Activated CD8-positive, alpha-beta memory T cell treated with anti-CD3 and anti-CD28 coated beads, Interleukin-2, amount 50 U/mL, for 1 hour (primary cell): Measurements from ENCODE around the gene KMT2D.
"Not testable (repeated sequence)": the region's sequence is repeated elsewhere in the genome, so short reads cannot be mapped to it uniquely, and the experiment has no call there.

Experiments
- DNase-seq: peaks from one replicate; pipeline ENCODE4 v3.0.0-alpha.2; 2020; ENCODE audit errors: extremely low read depth

The KMT2D gene

DNA sequence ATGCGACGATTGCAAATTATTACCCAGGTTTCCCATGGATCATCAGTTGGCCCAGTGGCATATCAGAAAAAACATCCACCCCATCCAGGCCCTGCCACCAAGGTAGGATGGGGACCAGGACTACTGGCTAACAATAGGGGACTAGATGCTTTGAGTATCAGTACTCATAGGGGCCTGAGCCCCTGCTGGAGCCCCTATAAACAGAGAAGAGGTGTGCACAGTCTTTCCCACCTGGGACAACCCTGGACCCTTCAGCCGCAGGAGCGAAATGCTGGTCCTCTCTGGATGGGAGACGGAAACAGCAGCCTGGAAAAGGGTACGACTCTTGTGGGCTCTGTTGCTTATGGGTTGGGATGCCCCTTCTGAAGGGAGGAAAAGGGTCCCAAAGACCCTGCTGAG, 28.3 kb upstream of the KMT2D start:
- no peak for DNase-seq

DNA sequence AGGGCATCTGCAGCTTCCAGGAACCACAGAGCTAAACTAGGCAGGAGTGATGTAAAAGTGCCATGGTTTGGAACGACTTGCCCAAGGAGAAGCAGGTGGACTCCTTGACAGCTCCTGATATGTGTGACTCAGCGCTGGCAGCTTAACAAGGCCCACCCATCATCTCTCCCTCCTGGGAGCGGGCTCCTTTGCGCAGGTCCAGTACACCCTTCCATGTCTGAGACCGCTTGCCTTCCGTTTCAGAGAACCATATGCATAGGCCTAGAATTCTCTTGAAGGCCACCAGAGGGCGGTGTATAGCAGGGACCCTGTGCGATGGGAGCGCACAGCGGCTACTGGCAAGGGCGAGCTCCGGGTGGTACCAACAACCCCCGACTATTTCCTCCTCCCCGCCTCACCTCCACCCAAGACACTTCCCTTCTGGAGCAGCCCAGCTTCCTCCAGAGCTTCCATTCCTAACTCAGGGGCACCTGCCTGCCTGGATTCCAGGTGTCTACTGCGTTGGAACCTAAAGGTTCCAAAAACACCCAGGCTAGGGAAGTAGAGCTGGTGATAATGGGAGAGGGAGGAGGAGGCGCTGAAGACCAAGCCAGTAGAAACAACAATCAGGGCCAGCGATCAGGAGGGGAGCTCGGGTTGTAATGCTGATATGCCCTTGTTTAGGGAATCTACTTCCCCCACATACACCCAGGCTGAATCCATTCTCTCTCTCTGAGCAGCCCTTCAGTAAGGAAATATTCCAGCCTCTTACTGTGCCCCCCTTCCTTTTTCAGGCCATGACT, 27.7 kb upstream of the KMT2D start:
- peak; percentile 40 for DNase-seq

DNA sequence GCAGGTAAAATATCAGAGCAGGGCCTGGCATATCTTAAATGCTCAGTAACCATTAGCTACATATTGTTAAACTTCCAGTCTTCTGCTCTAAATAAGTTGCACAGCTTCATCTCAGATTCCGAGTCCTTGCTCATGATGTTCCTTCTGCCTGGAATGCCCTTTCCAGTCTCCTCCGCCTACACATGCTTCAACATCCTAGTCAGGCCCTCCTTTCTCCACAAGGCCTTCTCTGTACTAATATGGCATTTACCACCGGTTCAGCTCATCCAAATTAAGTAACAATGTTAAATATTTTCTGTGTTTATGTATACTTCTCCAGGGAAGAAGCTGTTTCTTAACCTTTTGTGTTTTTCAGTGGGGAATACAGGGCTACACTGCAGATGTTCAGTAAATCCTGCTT, 25.5 kb upstream of the KMT2D start:
- no peak for DNase-seq

DNA sequence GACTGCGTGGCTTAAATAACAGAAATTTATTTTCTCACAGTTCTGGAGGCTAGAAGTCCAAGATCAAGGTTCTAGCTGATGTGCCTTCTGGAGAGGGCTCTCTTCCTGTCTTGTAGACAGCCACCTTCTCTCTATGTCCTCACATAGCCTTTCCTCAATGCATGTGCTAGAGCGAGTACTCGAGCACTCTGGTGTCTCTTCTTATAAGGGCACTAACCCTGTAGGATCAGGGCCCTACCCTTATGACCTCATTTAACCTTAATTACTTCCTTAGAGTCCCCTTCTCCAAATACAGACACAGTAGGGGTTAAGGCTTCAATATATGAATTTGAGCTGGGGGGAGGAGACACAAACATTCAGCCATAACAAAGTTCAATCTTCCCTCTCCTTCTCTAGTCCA, 23.8 kb upstream of the KMT2D start:
- DNase-seq: no peak

DNA sequence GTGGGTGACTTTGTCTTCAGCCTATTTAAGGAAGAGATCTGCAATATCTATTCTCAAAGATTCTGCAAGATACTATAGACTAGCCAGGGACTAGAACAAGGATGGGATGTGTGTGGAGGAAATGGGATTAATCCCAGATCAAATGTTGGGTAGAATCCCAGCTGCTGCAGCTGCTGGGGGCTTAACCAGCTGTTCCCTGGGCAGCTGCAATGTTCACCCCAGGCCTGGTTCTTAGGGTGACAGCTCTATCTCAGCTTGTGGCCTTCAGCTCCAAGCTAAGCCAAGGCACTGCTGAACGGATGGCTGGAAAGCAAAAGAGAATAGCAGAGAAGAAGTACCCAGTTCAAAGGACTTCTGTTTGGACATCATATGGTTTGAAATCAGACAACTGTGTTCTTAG, 19.2 kb upstream of the KMT2D start:
- no peak for DNase-seq

DNA sequence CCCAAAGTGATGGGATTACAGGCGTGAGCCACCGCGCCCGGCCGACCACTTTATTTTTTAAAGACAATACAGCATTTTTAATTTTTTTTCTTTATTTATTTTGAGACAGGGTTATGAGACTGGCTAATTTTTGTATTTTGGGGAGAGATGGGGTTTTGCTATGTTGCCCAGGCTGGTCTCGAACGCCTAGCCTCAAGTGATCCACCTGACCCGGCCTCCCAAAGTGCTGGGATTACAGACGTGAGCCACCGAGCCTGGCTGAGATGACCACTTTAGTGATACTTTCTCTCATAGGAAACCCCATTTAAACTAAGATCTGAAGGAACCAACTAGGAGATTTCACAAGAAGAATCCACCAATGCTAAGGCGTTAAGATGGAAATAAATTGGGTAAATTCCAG, 10.4 kb upstream of the KMT2D start:
- no peak for DNase-seq

DNA sequence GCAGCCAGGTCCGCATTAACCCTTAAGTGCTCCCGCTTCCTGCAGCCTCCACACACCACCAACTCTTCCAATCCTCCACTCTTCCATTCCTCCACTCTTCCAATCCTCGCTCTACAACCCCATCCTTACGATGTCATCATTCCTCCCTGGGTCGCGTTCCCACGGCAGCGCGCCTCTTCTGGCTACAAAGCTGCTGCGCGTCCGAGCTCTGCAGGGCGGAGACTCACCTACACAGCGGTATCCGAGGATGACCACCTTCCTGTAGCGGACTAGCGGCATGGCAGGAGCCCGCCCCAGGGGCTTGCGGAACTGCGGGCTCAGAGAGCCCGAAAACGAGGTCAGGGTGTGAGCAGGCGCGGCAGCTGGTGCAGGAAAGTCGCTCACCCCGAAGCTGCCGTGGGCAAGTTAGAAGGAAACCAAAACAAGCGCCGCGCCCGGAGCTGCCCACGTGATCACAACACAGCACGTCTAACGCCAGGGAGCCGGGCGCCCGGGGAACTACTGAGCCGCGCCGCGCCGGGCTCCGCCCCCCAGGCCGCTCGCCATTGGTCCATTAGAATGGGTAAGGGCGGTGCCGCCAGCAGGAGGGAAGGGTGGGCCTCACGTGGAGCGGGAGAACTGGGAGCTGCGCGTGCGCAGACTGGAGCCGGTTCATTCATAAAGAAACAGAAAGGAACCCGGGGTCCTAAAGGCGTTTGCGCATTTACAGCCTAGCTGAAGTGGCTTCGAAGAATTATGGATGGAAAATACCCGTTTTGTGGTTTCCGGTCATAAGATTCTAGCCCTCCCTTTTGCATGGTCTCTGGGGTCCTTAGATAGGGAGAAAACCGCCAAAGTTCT, 9.1 kb upstream of the KMT2D start, which contains the start of gene RHEBL1:
TSS of gene RHEBL1 (minus strand) at position 473 of the 840 bp plus-strand sequence. CDS start at position 279, 194 bp downstream.
- peak; percentile 95 for DNase-seq

DNA sequence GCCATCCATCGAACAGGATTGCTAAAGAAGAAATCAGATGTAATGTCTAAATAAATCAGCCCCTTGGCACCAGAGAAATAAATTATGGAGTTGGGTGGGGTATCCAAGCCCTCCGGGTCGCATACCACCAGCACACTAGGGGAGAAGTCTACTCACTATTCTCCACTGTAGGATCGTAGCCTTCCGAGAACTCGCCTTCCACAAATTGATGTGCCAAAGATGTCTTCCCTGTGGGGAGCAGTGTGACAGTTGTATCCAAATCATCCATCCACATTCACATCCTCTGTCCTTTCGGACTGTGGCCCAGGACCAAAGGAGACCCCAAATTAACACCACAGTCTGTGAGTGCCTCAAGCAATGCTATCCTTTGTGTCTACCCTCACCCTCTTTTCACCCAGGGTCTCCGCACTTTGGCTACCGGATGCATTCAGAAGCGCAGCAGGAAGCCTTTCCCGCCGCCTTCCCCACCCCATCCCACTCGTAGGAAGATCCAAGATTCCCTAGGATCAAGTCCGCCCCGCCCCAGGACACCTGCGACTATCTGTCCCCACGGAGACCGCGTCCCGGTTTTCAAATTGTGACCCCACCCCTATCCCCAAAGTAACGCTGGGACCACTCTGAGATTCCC, 8.4 kb upstream of the KMT2D start:
- no peak for DNase-seq

DNA sequence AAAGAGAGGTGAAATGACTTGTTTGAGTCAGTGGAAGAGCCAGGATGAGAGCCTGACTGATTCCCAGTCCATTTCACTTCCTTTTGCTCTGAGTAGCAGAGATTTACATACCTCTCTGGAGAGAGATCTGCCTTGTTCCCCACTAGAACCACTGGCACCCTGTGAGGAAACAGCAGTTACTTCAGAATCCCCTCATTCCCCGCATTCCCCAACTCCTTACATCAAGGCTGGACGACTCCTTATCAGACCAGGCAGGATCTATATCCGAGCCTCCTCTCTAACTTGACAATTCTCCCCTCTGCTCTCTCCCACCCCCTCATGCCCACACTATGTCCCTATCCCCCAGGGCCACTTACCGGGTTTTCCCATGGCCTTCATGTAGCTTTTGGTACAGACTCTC, 5.5 kb upstream of the KMT2D start:
- DNase-seq: no peak

DNA sequence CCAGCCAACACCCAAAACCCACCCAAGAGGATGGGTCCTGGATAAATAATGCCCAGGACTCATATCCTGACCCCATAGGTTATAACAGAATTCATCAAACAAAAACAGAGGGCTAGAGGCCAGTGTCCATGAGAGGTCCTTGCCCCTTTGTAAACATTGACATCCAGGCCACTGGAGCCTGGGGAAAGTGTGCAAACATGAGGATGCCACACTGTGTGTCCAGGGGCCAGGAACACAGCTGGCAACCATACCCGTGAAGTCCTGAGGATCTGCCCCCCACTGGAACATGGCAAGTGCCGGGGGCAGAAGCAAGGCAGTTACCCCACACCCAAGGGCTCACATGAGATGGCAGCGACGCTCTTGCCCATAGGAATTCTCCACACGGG, 4.2 kb upstream of the KMT2D start:
- DNase-seq: no peak

DNA sequence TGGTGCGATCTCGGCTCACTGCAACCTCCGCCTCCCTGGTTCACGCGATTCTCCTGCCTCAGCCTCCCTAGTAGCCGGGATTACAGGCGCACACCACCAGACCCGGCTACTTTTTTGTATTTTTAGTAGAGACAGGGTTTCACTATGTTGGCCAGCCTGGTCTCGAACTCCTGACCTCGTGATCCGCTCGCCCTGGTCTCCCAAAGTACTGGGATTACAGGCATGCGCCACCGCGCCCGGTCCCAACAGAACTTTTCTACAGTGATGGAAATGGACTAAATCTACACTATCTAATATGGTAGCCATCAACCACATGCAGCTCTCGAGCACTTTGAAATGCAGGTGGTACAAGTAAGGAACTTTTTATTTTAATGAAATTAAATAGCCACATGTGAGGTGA, 1.3 kb upstream of the KMT2D start:
- DNase-seq: not testable (repeated sequence)

DNA sequence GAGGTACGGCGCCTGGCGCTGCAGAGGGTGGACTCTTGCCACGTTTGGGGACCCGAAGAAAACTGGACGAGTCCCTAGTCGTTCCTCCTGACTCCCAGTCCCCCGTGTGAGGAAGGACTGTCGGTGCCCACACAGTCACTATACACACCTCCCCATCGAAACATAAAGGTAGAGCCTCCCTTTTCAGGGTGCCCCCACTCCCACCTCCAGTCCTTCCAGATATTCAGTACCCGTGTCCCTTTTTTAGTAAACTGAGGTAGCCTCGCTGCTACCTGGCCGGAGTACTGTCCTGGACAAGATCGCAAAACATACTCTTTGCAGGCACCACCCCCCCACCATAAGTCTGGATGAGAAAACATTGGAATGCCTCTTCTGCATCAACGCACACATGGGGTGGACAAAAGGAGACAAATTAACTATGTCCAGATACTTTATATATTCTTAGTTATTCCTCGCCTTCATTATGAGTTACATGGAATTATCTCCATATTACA, 610 bp upstream of the KMT2D start:
- DNase-seq: no peak

DNA sequence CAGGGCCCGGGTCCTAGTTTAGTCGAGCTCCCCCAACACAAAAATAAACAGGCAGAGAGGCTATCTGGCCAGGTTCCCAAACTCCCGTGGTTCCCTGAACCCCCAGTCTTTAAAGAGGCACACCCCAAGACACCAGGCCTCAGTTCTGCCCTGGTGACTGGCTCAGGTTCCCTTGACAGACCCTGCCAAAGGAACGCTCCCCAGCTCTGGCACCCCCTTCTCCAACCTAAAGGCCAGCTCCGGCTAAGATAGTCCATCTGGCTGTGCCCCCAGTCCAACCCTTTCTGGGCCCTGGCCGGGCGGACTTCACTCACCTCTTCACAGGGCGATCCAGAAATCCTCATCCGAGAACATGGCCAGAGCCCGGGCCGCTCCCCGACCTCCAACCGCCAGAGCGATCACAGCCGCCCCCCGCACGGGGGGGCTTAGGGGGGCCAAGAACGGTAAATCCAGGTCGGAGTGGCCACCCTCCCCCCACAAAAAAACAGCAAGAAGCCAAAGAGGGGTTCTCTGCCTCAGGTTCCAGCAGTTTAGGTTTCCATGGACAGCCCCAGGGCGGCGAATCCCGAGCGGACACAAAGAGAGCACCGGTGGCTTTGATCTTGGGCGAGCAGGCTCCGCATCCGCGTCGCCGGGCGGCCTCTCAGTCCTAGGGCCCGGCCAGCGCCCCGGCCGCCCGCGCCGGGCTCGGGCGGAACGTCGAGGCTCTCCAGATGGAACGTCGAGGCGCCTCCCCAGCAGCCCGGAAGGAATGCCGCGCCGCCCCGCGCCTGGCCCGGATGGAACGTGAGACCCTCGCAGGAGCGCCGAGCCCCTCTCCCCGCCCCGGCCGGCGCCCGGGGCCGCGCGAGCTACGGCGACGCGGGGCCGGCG, 1.1 kb downstream of the KMT2D start:
- DNase-seq: no peak

DNA sequence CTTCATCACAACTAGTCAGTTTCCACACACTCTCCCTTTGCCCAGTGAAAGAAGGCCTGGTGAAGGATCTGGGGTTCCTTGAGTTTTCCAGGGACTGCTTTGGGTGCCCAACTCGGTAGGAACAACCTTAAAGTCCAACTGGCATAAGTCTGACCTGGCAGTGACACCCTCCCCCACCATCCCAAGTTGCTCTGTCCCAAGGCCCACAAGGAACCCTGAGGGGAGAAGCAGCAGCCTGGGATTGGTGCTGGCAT, 1.6 kb downstream of the KMT2D start:
- no peak for DNase-seq

DNA sequence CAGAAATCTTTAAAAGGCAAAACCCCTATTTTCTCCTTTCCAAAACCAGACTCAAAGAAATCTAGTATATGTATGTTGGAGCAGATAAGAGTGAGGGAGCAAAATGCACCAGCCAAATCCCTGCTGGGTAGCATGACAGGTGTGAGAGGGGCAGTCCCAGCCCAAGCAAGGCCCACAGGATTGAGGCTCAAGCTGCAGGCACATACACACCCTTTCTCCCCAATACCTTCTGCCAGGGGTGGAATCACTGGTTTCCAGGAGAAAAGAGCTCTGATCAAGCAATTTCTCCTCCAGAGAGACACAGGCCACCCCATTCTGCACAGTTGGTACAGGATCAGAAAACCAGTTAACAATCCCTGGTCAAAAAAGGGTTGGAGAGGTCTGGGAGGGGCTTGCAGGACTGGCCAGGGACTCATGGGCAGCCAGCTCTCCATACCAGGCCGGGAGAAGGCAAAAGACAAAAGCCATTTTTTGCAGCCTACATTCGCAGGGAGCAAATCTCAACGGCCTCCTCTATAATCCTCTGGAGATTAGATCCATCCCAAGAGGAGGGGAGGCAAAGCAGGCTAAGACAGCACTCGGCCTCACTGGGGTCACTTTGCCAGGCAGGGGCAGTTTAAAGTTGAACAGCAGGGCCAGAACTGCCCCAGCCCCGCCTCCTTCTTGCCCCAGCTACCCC, 2.1 kb downstream of the KMT2D start:
- no peak for DNase-seq

DNA sequence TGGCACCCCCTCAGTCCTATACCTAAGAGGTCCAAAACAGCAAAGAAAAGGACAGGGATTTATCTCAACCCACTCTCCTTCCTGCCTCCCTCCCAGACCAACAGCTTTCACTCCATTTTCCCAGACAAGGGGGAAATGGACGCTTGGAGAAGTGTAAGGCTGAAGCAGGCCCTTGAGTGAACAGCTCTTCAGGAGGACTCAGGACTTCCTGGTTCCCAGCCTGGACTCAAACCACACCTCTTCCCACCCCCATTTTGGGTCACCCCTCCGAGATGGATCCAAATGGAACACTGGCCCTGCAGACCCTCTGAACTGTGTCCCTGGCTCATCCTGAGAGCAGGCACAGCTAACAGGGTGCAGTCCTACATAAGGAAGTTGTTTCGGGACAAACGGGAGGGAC, 2.7 kb downstream of the KMT2D start:
- DNase-seq: no peak

DNA sequence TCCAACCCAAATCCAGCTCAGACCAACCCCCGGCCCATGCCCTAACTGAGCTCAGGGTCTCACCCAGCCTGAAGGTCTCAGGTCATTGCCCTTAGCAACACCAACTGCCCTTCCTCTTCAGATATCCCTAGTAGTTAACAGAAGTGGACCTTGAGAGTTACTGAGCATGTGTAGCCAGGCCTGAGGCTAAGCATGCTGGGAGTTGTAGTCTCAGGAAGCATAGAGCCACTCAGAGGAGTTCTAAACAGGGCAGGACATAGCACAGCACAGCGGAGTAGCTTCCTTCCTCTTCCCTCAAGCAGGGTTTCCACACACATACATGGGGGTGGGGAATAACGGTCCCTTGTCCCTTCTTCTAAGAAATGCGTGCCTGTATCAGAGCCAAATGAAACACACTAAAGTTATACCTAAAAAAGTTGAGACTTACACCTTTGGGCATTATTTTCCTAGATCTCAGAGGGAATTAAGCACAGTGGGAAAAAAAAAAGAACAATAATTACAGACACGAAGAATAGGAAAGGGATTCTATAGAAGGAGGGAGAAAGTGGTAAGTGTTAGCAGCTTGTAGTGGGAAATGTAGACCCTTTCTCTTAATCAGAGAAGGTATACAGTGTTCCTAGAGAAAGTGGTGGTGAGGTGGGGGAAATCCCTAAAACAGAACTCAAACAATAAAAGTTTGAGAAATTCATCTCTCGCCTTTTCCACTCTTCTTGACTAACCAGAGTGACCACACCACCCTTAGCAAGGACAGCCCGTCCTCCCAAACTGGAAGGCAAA, 4.4 kb downstream of the KMT2D start:
- DNase-seq: no peak

DNA sequence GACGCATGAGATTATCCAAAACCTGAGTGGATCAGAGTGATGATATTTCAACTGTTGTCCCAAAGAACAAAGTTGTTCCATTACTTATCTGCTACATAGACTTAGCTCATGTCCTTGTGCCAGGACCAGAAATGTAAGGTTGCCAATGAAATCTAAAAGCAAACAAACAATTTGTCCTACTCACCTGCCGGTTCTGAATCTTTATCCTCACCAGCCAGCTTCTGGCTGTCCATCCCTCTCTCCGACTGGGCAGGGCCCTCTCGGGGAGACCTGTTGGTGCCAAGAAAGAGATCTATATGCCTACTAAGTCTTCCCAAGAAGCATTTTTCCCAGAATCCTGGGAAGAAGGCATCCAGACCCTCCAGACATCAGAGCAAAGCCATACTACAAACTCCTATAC, 5.5 kb downstream of the KMT2D start:
- DNase-seq: no peak

DNA sequence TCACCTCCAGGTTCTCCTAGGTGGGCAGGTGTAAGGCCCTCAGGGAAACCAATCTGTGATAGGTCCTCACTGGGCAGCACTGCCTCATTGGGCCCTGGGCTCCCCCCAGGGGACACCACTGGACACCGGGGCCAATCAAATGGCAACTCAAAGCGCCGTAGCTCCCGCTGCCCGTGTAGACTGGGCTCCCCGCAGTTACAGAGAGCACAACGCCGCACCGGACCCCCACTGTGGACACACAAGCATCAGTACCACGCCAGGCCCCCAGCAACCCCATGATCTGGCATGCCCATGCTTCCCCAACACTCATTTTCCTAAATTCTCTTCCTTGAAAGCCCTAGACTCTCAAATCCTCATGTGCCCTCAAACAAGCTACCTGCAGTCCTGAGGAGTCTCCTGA, 6.1 kb downstream of the KMT2D start:
- no peak for DNase-seq

DNA sequence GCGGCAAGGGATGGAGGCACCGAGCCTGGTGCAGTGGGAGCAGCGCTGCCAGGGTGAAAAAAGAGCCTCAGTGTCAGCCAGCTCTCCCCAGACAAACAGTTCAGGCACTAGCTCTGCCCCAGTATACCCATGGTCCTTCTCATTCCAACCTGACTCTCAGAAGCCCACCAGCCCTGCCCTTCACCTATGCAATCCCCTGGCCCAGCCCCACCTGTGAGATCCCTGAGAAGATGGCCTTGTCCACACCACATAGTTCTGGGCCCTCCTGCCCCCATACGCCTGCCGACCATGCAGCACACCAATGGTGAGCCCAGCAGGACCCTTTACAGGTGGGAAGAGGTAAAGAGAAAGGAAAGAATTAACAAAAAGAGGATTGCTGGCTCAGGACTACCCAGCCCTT, 6.5 kb downstream of the KMT2D start:
- no peak for DNase-seq
